Measurements from ENCODE around the gene CPNE8. TPM values are rescaled to one million over a fixed set of nuclear protein-coding genes. Genes with fewer than 3 reads are reported as not detected.

CPNE8 gene
- polyA plus RNA-seq, 1 donor from 2014 or later: 1.9 TPM

GRCh38 chr12:38697289-38697688 is 208.1 kb downstream of the CPNE8 start:
- H3K4me3 ChIP-seq (ENCODE audit: low read length): no peak overlapping the region
- no peaks in the 10 kb centered on the region for H3K9me3 ChIP-seq (ENCODE audit: low read length)
- no peak for TF ChIP-seq TAF1 (IDR thresholded peaks at IDR 0.05; ENCODE audit: low read depth)
- TF ChIP-seq RAD21 (conservative IDR thresholded peaks at IDR 0.05): no peak
- TF ChIP-seq SMC3 (conservative IDR thresholded peaks at IDR 0.05; ENCODE audit: poor library complexity): no peak
- TF ChIP-seq REST (IDR thresholded peaks at IDR 0.05; ENCODE audit: borderline replicate concordance): no peak
- TF ChIP-seq CTCF (IDR thresholded peaks at IDR 0.05; ENCODE audit: poor library complexity, severe bottlenecking): no peak
- no peak for TF ChIP-seq EZH2 (IDR thresholded peaks at IDR 0.05; ENCODE audit: borderline replicate concordance, insufficient read depth, low read length, poor library complexity, severe bottlenecking)
- no peak for TF ChIP-seq MXI1 (conservative IDR thresholded peaks at IDR 0.05; ENCODE audit: poor library complexity, severe bottlenecking)
- TF ChIP-seq EP300 (conservative IDR thresholded peaks at IDR 0.05; ENCODE audit: poor library complexity, severe bottlenecking): no peak
- no peak for TF ChIP-seq POLR2AphosphoS5 (IDR thresholded peaks at IDR 0.05)
- H4K20me1 ChIP-seq (ENCODE audit: insufficient read depth): no peaks in the 10 kb centered on the region
- no peak overlapping the region for H3K4me2 ChIP-seq (ENCODE audit: low read length)
- H3K27me3 ChIP-seq (ENCODE audit: insufficient read depth, low read depth, low read length): no peaks in the 10 kb centered on the region
- H3K36me3 ChIP-seq (ENCODE audit: insufficient read depth, low read length): no peaks in the 10 kb centered on the region
- no peak overlapping the region for H3K27ac ChIP-seq (ENCODE audit: low read length)
- H3K9ac ChIP-seq (ENCODE audit: low read length): no peak overlapping the region
- no peak overlapping the region for H2AFZ ChIP-seq (ENCODE audit: low read depth, low read length)
- H3K9me2 ChIP-seq (ENCODE audit: insufficient read depth, low read length): no peaks in the 10 kb centered on the region
- H3F3A ChIP-seq (ENCODE audit: insufficient read depth, low read length, poor library complexity, severe bottlenecking): no peaks in the 10 kb centered on the region
- H3K79me2 ChIP-seq (replicated peaks; ENCODE audit: insufficient read depth, low read length): no peaks in the 10 kb centered on the region

GRCh38 chr12:38695057-38695456 is 210.3 kb downstream of the CPNE8 start:
- H3K9ac ChIP-seq (ENCODE audit: low read length): no peak overlapping the region
- no peak overlapping the region for H3K27ac ChIP-seq (ENCODE audit: low read length)
- H4K20me1 ChIP-seq (ENCODE audit: insufficient read depth): no peaks in the 10 kb centered on the region
- no peaks in the 10 kb centered on the region for H3K27me3 ChIP-seq (ENCODE audit: insufficient read depth, low read depth, low read length)
- no peaks in the 10 kb centered on the region for H3K79me2 ChIP-seq (replicated peaks; ENCODE audit: insufficient read depth, low read length)
- H3K9me3 ChIP-seq (ENCODE audit: low read length): no peaks in the 10 kb centered on the region
- H3K36me3 ChIP-seq (ENCODE audit: insufficient read depth, low read length): no peaks in the 10 kb centered on the region
- H3F3A ChIP-seq (ENCODE audit: insufficient read depth, low read length, poor library complexity, severe bottlenecking): no peaks in the 10 kb centered on the region
- H2AFZ ChIP-seq (ENCODE audit: low read depth, low read length): no peak overlapping the region
- TF ChIP-seq MXI1 (conservative IDR thresholded peaks at IDR 0.05; ENCODE audit: poor library complexity, severe bottlenecking) (no peak), RAD21 (conservative IDR thresholded peaks at IDR 0.05) (no peak), TAF1 (IDR thresholded peaks at IDR 0.05; ENCODE audit: low read depth) (no peak), EP300 (conservative IDR thresholded peaks at IDR 0.05; ENCODE audit: poor library complexity, severe bottlenecking) (no peak), SMC3 (conservative IDR thresholded peaks at IDR 0.05; ENCODE audit: poor library complexity) (no peak), EZH2 (IDR thresholded peaks at IDR 0.05; ENCODE audit: borderline replicate concordance, insufficient read depth, low read length, poor library complexity, severe bottlenecking) (no peak), REST (IDR thresholded peaks at IDR 0.05; ENCODE audit: borderline replicate concordance) (no peak), POLR2AphosphoS5 (IDR thresholded peaks at IDR 0.05) (no peak), CTCF (IDR thresholded peaks at IDR 0.05; ENCODE audit: poor library complexity, severe bottlenecking) (no peak)
- no peak overlapping the region for H3K4me2 ChIP-seq (ENCODE audit: low read length)
- no peaks in the 10 kb centered on the region for H3K9me2 ChIP-seq (ENCODE audit: insufficient read depth, low read length)
- H3K4me3 ChIP-seq (ENCODE audit: low read length): no peak overlapping the region

All from neural cell (in vitro differentiated cells).